H9 (cell line): ENCODE data around the gene FAM120A. TPM values are rescaled to one million over a fixed set of nuclear protein-coding genes. Genes with fewer than 3 reads are reported as not detected.

ENCODE experiments used
- DNase-seq: peaks from one replicate; pipeline ENCODE4 v3.0.0-alpha.2; 2017
- H2AFZ ChIP-seq: one replicate; pipeline ENCODE4 v1.6.1; 2013; ENCODE audit warnings: mild to moderate bottlenecking, low read length, control low read depth, moderate library complexity
- H2AK5ac ChIP-seq: 2 replicates; pipeline ENCODE4 v1.6.1; 2013; ENCODE audit warnings: low read length, control low read depth, mixed read lengths; ENCODE audit not compliant: insufficient read length
- H2BK120ac ChIP-seq: one replicate; pipeline ENCODE4 v1.6.1; 2013; ENCODE audit warnings: low read depth, mild to moderate bottlenecking, low read length, control low read depth, inconsistent platforms; ENCODE audit not compliant: poor library complexity, severe bottlenecking
- H2BK12ac ChIP-seq: 2 replicates; pipeline ENCODE4 v1.6.1; 2013; ENCODE audit warnings: low read length, control low read depth, mixed read lengths, low read depth; ENCODE audit not compliant: insufficient read length
- H2BK15ac ChIP-seq: 2 replicates; pipeline ENCODE4 v1.6.1; 2013; ENCODE audit warnings: low read depth, low read length, control low read depth
- H2BK20ac ChIP-seq: one replicate; pipeline ENCODE4 v1.6.1; 2013; ENCODE audit warnings: low read depth, mild to moderate bottlenecking, low read length, control low read depth, inconsistent platforms; ENCODE audit not compliant: poor library complexity, severe bottlenecking
- H2BK5ac ChIP-seq: 2 replicates; pipeline ENCODE4 v1.6.1; 2013; ENCODE audit warnings: low read length, control low read depth, mixed read lengths; ENCODE audit not compliant: insufficient read length
- H3K14ac ChIP-seq: 2 replicates; pipeline ENCODE4 v1.6.1; 2013; ENCODE audit warnings: low read length, control low read depth; ENCODE audit not compliant: insufficient read depth
- H3K18ac ChIP-seq: 2 replicates; pipeline ENCODE4 v1.6.1; 2013; ENCODE audit warnings: low read depth, mild to moderate bottlenecking, mixed read lengths, low read length, control low read depth; ENCODE audit not compliant: insufficient read length
- H3K23ac ChIP-seq: 2 replicates; pipeline ENCODE4 v1.6.1; 2013; ENCODE audit warnings: low read length, control low read depth, mixed read lengths, low read depth; ENCODE audit not compliant: insufficient read length
- H3K23me2 ChIP-seq: 2 replicates; pipeline ENCODE4 v1.6.1; 2013; ENCODE audit warnings: low read depth, mild to moderate bottlenecking, mixed read lengths, low read length, control low read depth; ENCODE audit not compliant: insufficient read length, poor library complexity, severe bottlenecking
- H3K27ac ChIP-seq: 2 replicates; pipeline ENCODE4 v1.5.1; 2013; ENCODE audit warnings: low read length, control low read depth, mixed read lengths, low read depth; ENCODE audit not compliant: insufficient read length
- H3K27me3 ChIP-seq: 2 replicates; pipeline ENCODE4 v1.6.1; 2013; ENCODE audit warnings: low read length, control low read depth, inconsistent platforms; ENCODE audit not compliant: insufficient read depth
- H3K4ac ChIP-seq: 2 replicates; pipeline ENCODE4 v1.6.1; 2013; ENCODE audit warnings: low read depth, mild to moderate bottlenecking, control low read depth, inconsistent platforms, low read length, moderate library complexity
- H3K4me1 ChIP-seq: 2 replicates; pipeline ENCODE4 v1.6.1; 2013; ENCODE audit warnings: low read length, control low read depth, inconsistent platforms; ENCODE audit not compliant: insufficient read depth
- H3K4me2 ChIP-seq: 2 replicates; pipeline ENCODE4 v1.6.1; 2013; ENCODE audit warnings: low read length, control low read depth, mixed read lengths; ENCODE audit not compliant: insufficient read length, insufficient read depth
- H3K56ac ChIP-seq: 2 replicates; pipeline ENCODE4 v1.6.1; 2013; ENCODE audit warnings: low read depth, mild to moderate bottlenecking, mixed read lengths, low read length, control low read depth; ENCODE audit not compliant: insufficient read length
- H3K79me1 ChIP-seq: 2 replicates; pipeline ENCODE4 v1.6.1; 2013; ENCODE audit warnings: low read depth, mild to moderate bottlenecking, moderate library complexity, low read length, control low read depth, inconsistent platforms; ENCODE audit not compliant: insufficient read depth, poor library complexity, severe bottlenecking
- H3K79me2 ChIP-seq: 2 replicates; pipeline ENCODE4 v1.6.1; 2013; ENCODE audit warnings: low read length, control low read depth, inconsistent platforms; ENCODE audit not compliant: insufficient read depth
- H3K9ac ChIP-seq: 2 replicates; pipeline ENCODE4 v1.6.1; 2013; ENCODE audit warnings: low read length, control low read depth, mixed read lengths; ENCODE audit not compliant: insufficient read length; ENCODE audit errors: extremely low read depth
- H3K9me3 ChIP-seq: one replicate; pipeline ENCODE4 v1.6.1; 2013; ENCODE audit warnings: low read depth, low read length, inconsistent platforms; ENCODE audit not compliant: control insufficient read depth
- H3T11ph ChIP-seq: one replicate; pipeline ENCODE4 v1.6.1; 2013; ENCODE audit warnings: mild to moderate bottlenecking, low read length, control low read depth, inconsistent platforms
- H4K20me1 ChIP-seq: one replicate; pipeline ENCODE4 v1.6.1; 2013; ENCODE audit not compliant: control insufficient read depth, insufficient read length, insufficient read depth
- H4K5ac ChIP-seq: 2 replicates; pipeline ENCODE4 v1.6.1; 2013; ENCODE audit warnings: low read depth, mild to moderate bottlenecking, mixed read lengths, low read length, control low read depth; ENCODE audit not compliant: insufficient read length
- H4K8ac ChIP-seq: replicated peaks from 2 replicates; pipeline ENCODE4 v1.6.1; 2013; ENCODE audit warnings: low read length, control low read depth, mixed read lengths, low read depth; ENCODE audit not compliant: insufficient read length
- H4K91ac ChIP-seq: 2 replicates; pipeline ENCODE4 v1.6.1; 2013; ENCODE audit warnings: low read depth, mild to moderate bottlenecking, moderate library complexity, mixed read lengths, low read length, control low read depth; ENCODE audit not compliant: insufficient read length
- H3K27ac Mint-ChIP-seq, 3 experiments: 2 replicates in 2 of 3; 3 replicates in 1 of 3; pipeline ENCODE4 v1.8.0; 2020 to 2021; ENCODE audit warnings: mixed read lengths in 3 of 3, mild to moderate bottlenecking in 1 of 3, moderate library complexity in 1 of 3
- H3K27me3 Mint-ChIP-seq: 2 replicates; pipeline ENCODE4 v1.8.0; 2021; ENCODE audit warnings: low read depth, mild to moderate bottlenecking, moderate library complexity, mixed read lengths
- H3K36me3 Mint-ChIP-seq, 3 experiments: 2 replicates in 2 of 3; 3 replicates in 1 of 3; pipeline ENCODE4 v1.8.0; 2020 to 2021; ENCODE audit warnings: low read depth in 3 of 3, mixed read lengths in 3 of 3; ENCODE audit not compliant: insufficient read depth in 1 of 3
- H3K4me1 Mint-ChIP-seq, 2 experiments: 2 replicates each; pipeline ENCODE4 v1.8.0; 2020; ENCODE audit warnings: mixed read lengths in 2 of 2
- H3K4me3 Mint-ChIP-seq, 2 experiments: 2 replicates in 1 of 2; 3 replicates in 1 of 2; pipeline ENCODE4 v1.8.0; 2020 to 2021; ENCODE audit warnings: mild to moderate bottlenecking in 2 of 2, mixed read lengths in 2 of 2, moderate library complexity in 1 of 2
- H3K9me3 Mint-ChIP-seq, 2 experiments: 2 replicates in 1 of 2; 3 replicates in 1 of 2; pipeline ENCODE4 v1.8.0; 2020; ENCODE audit warnings: mild to moderate bottlenecking in 2 of 2, mixed read lengths in 2 of 2, moderate library complexity in 1 of 2
- WGBS: extraction: QIAGEN DNeasy Blood & Tissue Kit; methylation state at CpG from one replicate; pipeline ENCODE4 v1.1.7; 2013; ENCODE audit warnings: missing lambda C conversion rate, low lambda C conversion rate, mixed read lengths; ENCODE audit not compliant: insufficient read length; ENCODE audit errors: extremely low coverage; 5-methylcytosine and 5-hydroxymethylcytosine counted together
- total RNA-seq: library from RNA; stranded (reverse); gene quantifications from 2 replicates; pipeline ENCODE4 v1.2.1, GENCODE V29; 2021
- TF ChIP-seq, protein P1 (sequence below): fragments of 200-600 bp; sonication (generic); conservative IDR thresholded peaks from 3 replicates; pipeline ENCODE4 v1.8.0; 2021; ENCODE audit warnings: antibody characterized with exemption, mild to moderate bottlenecking

Gene FAM120A
- total RNA-seq, 1 experiment from 2014 or later, result 57.7 TPM

DNA sequence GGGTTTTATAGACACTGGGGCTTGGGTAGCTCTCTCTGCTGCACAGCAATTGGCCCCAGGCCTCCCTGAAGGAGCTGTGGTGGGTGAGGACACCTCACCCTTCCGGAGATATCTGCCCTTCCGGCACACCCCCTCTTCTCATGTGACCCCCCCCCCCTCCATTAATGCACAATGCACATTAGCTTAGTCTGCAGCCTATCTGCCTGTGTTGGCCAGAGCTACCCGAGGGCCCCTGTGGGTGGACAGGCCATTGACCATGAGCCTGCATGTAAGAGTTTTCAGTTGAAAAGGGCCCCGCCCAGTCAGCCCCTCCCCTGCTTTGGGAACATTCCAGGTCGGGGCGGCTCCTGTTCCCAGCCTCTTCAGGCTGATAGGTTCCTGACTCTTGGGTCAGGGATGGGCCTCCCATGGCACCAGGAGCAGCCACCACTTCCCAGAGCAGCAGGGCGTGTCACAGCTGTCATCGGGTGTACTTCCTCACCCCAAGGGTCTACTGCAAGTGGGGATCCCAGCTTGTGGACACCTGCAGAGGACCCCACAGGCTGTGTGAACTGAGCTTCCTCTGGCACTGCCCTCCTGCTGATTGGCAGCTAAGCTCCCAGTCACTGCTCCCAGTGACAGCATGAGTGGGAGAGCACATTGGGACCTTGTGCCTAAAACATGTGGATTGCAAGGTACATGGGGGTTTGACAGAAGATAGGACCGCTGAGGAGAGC is 142.7 kb downstream of the FAM120A start:
- H3K27ac ChIP-seq, result no peak overlapping the region
- DNase-seq, result no peak

More for the DNA sequence above, 142.7 kb downstream of the FAM120A start:
- peaks cover 3% of the 10 kb centered on the region; the same call in 1 of the 2 replicates for H3K4me1 ChIP-seq
- no peaks in the 10 kb centered on the region for H3K27me3 ChIP-seq
- no peak overlapping the region for H3K23ac ChIP-seq
- no peak overlapping the region for H3K4ac ChIP-seq
- no peak overlapping the region for H3K18ac ChIP-seq
- no peaks in the 10 kb centered on the region for H4K20me1 ChIP-seq
- Mint-ChIP-seq H3K27ac (no peak overlapping the region), H3K27me3 (no peaks in the 10 kb centered on the region), H3K36me3 (no peaks in the 10 kb centered on the region), H3K9me3 (no peaks in the 10 kb centered on the region), H3K4me3 (no peak overlapping the region), H3K4me1 (peaks cover 32 to 45% of the 10 kb centered on the region in 2 experiments)
- H3K79me2 ChIP-seq, result no peaks in the 10 kb centered on the region
- H3K9me3 ChIP-seq, result no peaks in the 10 kb centered on the region
- H2BK120ac ChIP-seq, result no peak overlapping the region
- no peak overlapping the region for H2BK12ac ChIP-seq
- H2AFZ ChIP-seq, result no peak overlapping the region
- TF ChIP-seq, protein P1, sequence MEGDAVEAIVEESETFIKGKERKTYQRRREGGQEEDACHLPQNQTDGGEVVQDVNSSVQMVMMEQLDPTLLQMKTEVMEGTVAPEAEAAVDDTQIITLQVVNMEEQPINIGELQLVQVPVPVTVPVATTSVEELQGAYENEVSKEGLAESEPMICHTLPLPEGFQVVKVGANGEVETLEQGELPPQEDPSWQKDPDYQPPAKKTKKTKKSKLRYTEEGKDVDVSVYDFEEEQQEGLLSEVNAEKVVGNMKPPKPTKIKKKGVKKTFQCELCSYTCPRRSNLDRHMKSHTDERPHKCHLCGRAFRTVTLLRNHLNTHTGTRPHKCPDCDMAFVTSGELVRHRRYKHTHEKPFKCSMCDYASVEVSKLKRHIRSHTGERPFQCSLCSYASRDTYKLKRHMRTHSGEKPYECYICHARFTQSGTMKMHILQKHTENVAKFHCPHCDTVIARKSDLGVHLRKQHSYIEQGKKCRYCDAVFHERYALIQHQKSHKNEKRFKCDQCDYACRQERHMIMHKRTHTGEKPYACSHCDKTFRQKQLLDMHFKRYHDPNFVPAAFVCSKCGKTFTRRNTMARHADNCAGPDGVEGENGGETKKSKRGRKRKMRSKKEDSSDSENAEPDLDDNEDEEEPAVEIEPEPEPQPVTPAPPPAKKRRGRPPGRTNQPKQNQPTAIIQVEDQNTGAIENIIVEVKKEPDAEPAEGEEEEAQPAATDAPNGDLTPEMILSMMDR, result no peak
- no peak overlapping the region for H3K9ac ChIP-seq
- H2BK20ac ChIP-seq, result no peak overlapping the region
- H3T11ph ChIP-seq, result no peak overlapping the region
- no peak overlapping the region for H3K14ac ChIP-seq
- no peaks in the 10 kb centered on the region for H3K23me2 ChIP-seq
- H2BK5ac ChIP-seq, result no peak overlapping the region
- no peaks in the 10 kb centered on the region for H3K79me1 ChIP-seq
- no CpG with 5 or more reads among the region's 9 CpGs for WGBS
- no peak overlapping the region for H4K5ac ChIP-seq
- no peak overlapping the region for H4K91ac ChIP-seq
- no peak overlapping the region for H3K4me2 ChIP-seq
- no peak overlapping the region for H2AK5ac ChIP-seq
- no peak overlapping the region for H4K8ac ChIP-seq
- H3K56ac ChIP-seq, result no peak overlapping the region
- no peak overlapping the region for H2BK15ac ChIP-seq
